Central memory CD8-positive, alpha-beta T cell (primary cell): ENCODE measurements around the gene LDHD.
"Not testable (repeated sequence)": the region's sequence is repeated elsewhere in the genome, so short reads cannot be mapped to it uniquely, and the experiment has no call there.

ENCODE experiments used
- ATAC-seq: fragments of 150-1000 bp; cut with Tn5 transposase; replicated peaks from 2 replicates; pipeline ENCODE4 v1.10.0; 2022; ENCODE audit warnings: mild to moderate bottlenecking, moderate FRiP score, moderate number of reproducible peaks; ENCODE audit not compliant: poor library complexity, severe bottlenecking; ENCODE audit errors: extremely low read depth
- DNase-seq, 2 donors: peaks; one replicate each; pipeline ENCODE4 v3.0.0; 2021; ENCODE audit warnings: low spot score in 2 of 2
- H3K27ac Mint-ChIP-seq: one replicate; pipeline ENCODE4 v1.8.0; 2022; ENCODE audit warnings: low read depth, mild to moderate bottlenecking, moderate library complexity, mixed read lengths
- H3K27me3 Mint-ChIP-seq: one replicate; pipeline ENCODE4 v1.8.0; 2022; ENCODE audit warnings: mixed read lengths
- H3K36me3 Mint-ChIP-seq: one replicate; pipeline ENCODE4 v1.8.0; 2022; ENCODE audit warnings: mild to moderate bottlenecking, moderate library complexity, mixed read lengths; ENCODE audit not compliant: insufficient read depth
- H3K4me1 Mint-ChIP-seq: one replicate; pipeline ENCODE4 v1.8.0; 2022; ENCODE audit warnings: mixed read lengths
- H3K4me3 Mint-ChIP-seq: one replicate; pipeline ENCODE4 v1.8.0; 2022; ENCODE audit warnings: mild to moderate bottlenecking, moderate library complexity, mixed read lengths
- H3K9me3 Mint-ChIP-seq: one replicate; pipeline ENCODE4 v1.8.0; 2022; ENCODE audit warnings: mixed read lengths

Gene LDHD

GRCh38 chr16:75101635-75102034 is 14.9 kb downstream of the LDHD start:
- Mint-ChIP-seq H3K36me3 (peaks cover 5% of the 10 kb centered on the region), H3K9me3 (peaks cover 6% of the 10 kb centered on the region), H3K4me3 (no peak overlapping the region), H3K27me3 (no peaks in the 10 kb centered on the region), H3K4me1 (peaks cover 14% of the 10 kb centered on the region), H3K27ac (no peak overlapping the region)
- DNase-seq (no peak), ATAC-seq (no peak)

- no peak for ATAC-seq
- H3K27ac Mint-ChIP-seq: peak overlapping the region; percentile 22
- peaks cover 14% of the 10 kb centered on the region for H3K4me1 Mint-ChIP-seq
- peaks cover 5% of the 10 kb centered on the region for H3K36me3 Mint-ChIP-seq
- DNase-seq: no peak
- H3K4me3 Mint-ChIP-seq: no peak overlapping the region
- H3K9me3 Mint-ChIP-seq: peaks cover 6% of the 10 kb centered on the region
- no peaks in the 10 kb centered on the region for H3K27me3 Mint-ChIP-seq
Measured at GRCh38 chr16:75100603-75100990, 16.0 kb downstream of the LDHD start.

- Mint-ChIP-seq H3K36me3 (peaks cover 5% of the 10 kb centered on the region), H3K27me3 (no peaks in the 10 kb centered on the region), H3K4me3 (no peak overlapping the region), H3K27ac (peak overlapping the region; percentile 22), H3K9me3 (peaks cover 6% of the 10 kb centered on the region), H3K4me1 (peaks cover 14% of the 10 kb centered on the region)
- ATAC-seq (peak; percentile 22), DNase-seq (no peak)
Measured at GRCh38 chr16:75099738-75100602, 16.6 kb downstream of the LDHD start.

DNA sequence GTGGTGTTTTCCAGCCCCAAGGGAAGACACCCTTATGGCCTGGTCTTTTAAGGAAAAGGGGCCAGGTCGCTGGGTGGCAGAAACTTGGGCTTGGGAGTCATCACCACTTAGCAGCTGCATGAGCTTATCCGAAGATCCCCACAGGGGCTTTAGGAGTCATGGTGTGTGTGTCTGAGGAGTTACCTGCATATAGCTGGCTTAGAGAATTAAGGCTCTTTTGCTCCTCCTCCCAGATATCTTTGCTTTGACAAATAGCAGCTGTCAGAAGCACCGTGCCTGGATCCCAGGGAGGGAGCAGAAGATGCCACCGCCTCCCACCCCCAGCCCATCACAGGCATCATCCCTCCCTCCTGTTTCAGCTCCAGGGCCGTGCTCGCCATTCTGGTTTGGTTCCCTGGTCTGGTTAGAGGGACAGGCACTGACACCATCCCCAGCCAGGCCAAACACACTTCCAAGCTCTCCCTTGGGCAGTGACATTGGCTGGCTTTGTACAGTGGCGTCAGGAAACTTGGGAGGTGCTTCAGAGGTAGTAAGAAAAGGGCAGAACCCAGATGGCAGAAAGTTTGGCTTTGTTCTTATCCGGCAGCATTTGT is 17.4 kb downstream of the LDHD start:
- peaks cover 14% of the 10 kb centered on the region for H3K4me1 Mint-ChIP-seq
- ATAC-seq: no peak
- peak overlapping the region; percentile 22 for H3K27ac Mint-ChIP-seq
- no peak overlapping the region for H3K4me3 Mint-ChIP-seq
- no peaks in the 10 kb centered on the region for H3K27me3 Mint-ChIP-seq
- peaks cover 3% of the 10 kb centered on the region for H3K9me3 Mint-ChIP-seq
- DNase-seq: no peak
- H3K36me3 Mint-ChIP-seq: peaks cover 5% of the 10 kb centered on the region

- ATAC-seq (peak; percentile 86), DNase-seq (peak in 1 of 2 donors; percentile 48)
- no peaks in the 10 kb centered on the region for H3K9me3 Mint-ChIP-seq
- no peak overlapping the region for H3K4me3 Mint-ChIP-seq
- peaks cover 5% of the 10 kb centered on the region for H3K36me3 Mint-ChIP-seq
- peaks cover 14% of the 10 kb centered on the region for H3K4me1 Mint-ChIP-seq
- no peaks in the 10 kb centered on the region for H3K27me3 Mint-ChIP-seq
- H3K27ac Mint-ChIP-seq: no peak overlapping the region
Measured at GRCh38 chr16:75097941-75098901, 18.4 kb downstream of the LDHD start.

DNA sequence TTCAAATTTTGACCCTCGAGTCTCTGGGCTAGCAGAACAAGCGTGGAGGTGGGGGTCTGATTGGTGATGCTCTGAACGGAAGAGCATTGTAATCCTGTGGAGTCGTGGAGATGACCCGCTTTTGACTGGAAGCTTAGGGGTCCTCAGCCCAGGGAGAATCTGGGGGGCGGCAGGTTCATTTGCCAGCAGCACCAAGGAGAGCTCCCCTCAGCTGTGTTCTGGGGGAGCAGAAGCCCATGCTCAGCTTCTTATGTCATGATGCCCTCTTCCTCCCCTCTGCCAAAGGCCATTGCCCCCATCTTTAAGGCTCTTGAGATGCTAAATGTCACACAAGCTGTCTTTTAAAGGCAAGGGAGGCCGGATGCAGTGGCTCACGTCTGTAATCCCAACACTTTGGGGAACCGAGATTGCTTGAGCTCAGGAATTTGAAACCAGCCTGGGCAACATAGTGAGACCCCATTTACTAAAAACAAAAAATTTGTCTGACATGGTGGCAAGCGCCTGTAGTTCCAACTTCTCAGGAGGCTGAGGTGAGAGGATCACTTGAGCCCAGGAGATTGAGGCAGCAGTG is 19.3 kb downstream of the LDHD start:
- no peaks in the 10 kb centered on the region for H3K9me3 Mint-ChIP-seq
- H3K36me3 Mint-ChIP-seq: peaks cover 5% of the 10 kb centered on the region
- DNase-seq: no peak
- no peak overlapping the region for H3K27ac Mint-ChIP-seq
- ATAC-seq: no peak
- H3K4me1 Mint-ChIP-seq: peaks cover 14% of the 10 kb centered on the region
- no peak overlapping the region for H3K4me3 Mint-ChIP-seq
- no peaks in the 10 kb centered on the region for H3K27me3 Mint-ChIP-seq

DNA sequence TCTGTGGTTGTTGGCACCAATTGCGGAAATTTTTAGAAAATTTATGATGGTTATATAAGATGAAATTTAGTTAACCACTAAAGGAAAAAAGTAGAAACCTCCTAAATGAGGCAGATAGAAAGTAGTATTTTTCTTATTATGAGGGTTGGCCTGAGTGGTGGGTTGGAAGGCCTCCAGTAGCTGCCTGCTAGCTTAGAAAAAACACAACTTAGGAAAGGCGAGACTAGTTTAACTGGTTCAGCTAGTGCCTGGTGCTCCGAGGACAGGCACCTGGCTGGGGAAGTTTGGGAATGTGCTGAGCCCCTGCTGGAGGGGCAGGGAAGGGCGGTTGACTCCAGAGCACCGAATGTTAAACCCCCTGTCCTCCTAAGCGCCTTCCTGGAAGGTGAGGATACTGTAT is 19.9 kb downstream of the LDHD start:
- peaks cover 5% of the 10 kb centered on the region for H3K36me3 Mint-ChIP-seq
- H3K4me3 Mint-ChIP-seq: no peak overlapping the region
- peak overlapping the region; percentile 71 for H3K27ac Mint-ChIP-seq
- H3K9me3 Mint-ChIP-seq: no peaks in the 10 kb centered on the region
- no peak for ATAC-seq
- H3K27me3 Mint-ChIP-seq: no peaks in the 10 kb centered on the region
- H3K4me1 Mint-ChIP-seq: peaks cover 14% of the 10 kb centered on the region
- DNase-seq: no peak

GRCh38 chr16:75095204-75095621 is 21.4 kb downstream of the LDHD start:
- Mint-ChIP-seq H3K4me3 (no peak overlapping the region), H3K27me3 (no peaks in the 10 kb centered on the region), H3K9me3 (no peaks in the 10 kb centered on the region), H3K36me3 (peaks cover 5% of the 10 kb centered on the region), H3K4me1 (peaks cover 11% of the 10 kb centered on the region), H3K27ac (peak overlapping the region; percentile 53)
- ATAC-seq (no peak), DNase-seq (no peak)

- no peak for DNase-seq
- Mint-ChIP-seq H3K27me3 (no peaks in the 10 kb centered on the region), H3K4me3 (no peak overlapping the region), H3K27ac (peak overlapping the region; percentile 53), H3K4me1 (peaks cover 4% of the 10 kb centered on the region), H3K36me3 (peaks cover 2% of the 10 kb centered on the region), H3K9me3 (no peaks in the 10 kb centered on the region)
- ATAC-seq: no peak
Measured at GRCh38 chr16:75093598-75094540, 22.7 kb downstream of the LDHD start.

- no peak for ATAC-seq
- H3K9me3 Mint-ChIP-seq: no peaks in the 10 kb centered on the region
- no peaks in the 10 kb centered on the region for H3K4me1 Mint-ChIP-seq
- DNase-seq: no peak
- no peaks in the 10 kb centered on the region for H3K27me3 Mint-ChIP-seq
- H3K4me3 Mint-ChIP-seq: no peak overlapping the region
- peaks cover 2% of the 10 kb centered on the region for H3K36me3 Mint-ChIP-seq
- no peak overlapping the region for H3K27ac Mint-ChIP-seq
Measured at GRCh38 chr16:75092777-75093176, 23.8 kb downstream of the LDHD start.

- H3K4me3 Mint-ChIP-seq, H3K4me1 Mint-ChIP-seq, H3K9me3 Mint-ChIP-seq, ATAC-seq, H3K36me3 Mint-ChIP-seq, DNase-seq, H3K27me3 Mint-ChIP-seq, H3K27ac Mint-ChIP-seq: not testable (repeated sequence)
Measured at GRCh38 chr16:75091619-75092018, 25.0 kb downstream of the LDHD start.
